ENCODE measurements around the gene SLCO3A1. TPM values are rescaled to one million over a fixed set of nuclear protein-coding genes. Genes with fewer than 3 reads are reported as not detected.

The SLCO3A1 gene
- total RNA-seq, 1 donor from 2014 or later, result 65.8 TPM

GRCh38 chr15:92098869-92099268, 245.4 kb downstream of the SLCO3A1 start:
- intact Hi-C loops (cut with DNase I), result no loop called here
- no peak for TF ChIP-seq POLR2AphosphoS5 (IDR thresholded peaks at IDR 0.05; ENCODE audit: insufficient read depth in 1 of 2, low read depth in 1 of 2)
- TF ChIP-seq CTCF (IDR thresholded peaks at IDR 0.05), result no peak
- no peak for TF ChIP-seq POLR2A (IDR thresholded peaks at IDR 0.05)
- no peak overlapping the region for H3K4me3 ChIP-seq

DNA sequence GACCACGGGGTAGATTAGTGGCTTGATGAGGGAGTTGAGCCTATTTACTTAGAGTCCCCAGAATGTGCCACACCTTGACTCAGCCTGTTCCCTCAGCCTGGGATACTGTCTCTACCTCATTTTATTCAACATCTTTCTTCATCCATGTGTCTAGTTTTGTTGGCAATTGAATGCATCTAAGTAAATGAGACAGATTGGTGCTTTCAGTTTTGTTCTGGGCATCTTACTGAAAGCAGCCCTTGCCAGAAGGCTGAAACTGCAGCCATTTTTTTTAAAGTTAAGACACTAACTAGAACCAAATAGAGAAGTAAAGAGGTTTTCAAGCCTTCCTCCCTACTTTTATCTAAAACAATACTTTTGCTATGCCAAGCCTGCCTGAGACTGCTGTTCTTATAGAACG, 246.8 kb downstream of the SLCO3A1 start:
- Histone ChIP-seq H3K4me3 (no peak overlapping the region), H3K4me1 (peaks cover 16% of the 10 kb centered on the region), H3K27me3 (no peaks in the 10 kb centered on the region), H3K36me3 (peaks cover 0 to 4% of the 10 kb centered on the region in 2 donors), H3K9me3 (no peaks in the 10 kb centered on the region), H3K27ac (no peak overlapping the region)
- no peak for DNase-seq (ENCODE audit: extremely low spot score in 2 of 2)
- intact Hi-C loops (cut with DNase I), result no loop called here
- TF ChIP-seq CTCF (IDR thresholded peaks at IDR 0.05) (no peak), POLR2A (IDR thresholded peaks at IDR 0.05) (no peak), POLR2AphosphoS5 (IDR thresholded peaks at IDR 0.05; ENCODE audit: insufficient read depth in 1 of 2, low read depth in 1 of 2) (no peak)

More at GRCh38 chr15:92098869-92099268, 245.4 kb downstream of the SLCO3A1 start:
- Histone ChIP-seq H3K36me3 (no peaks in the 10 kb centered on the region), H3K27ac (no peak overlapping the region), H3K9me3 (no peaks in the 10 kb centered on the region), H3K27me3 (no peaks in the 10 kb centered on the region), H3K4me1 (peaks cover 16% of the 10 kb centered on the region)
- no peak for DNase-seq (ENCODE audit: extremely low spot score in 2 of 2)

GRCh38 chr15:92100751-92101150, 247.2 kb downstream of the SLCO3A1 start:
- Histone ChIP-seq H3K9me3 (no peaks in the 10 kb centered on the region), H3K4me1 (peaks cover 16% of the 10 kb centered on the region), H3K36me3 (peaks cover 0 to 8% of the 10 kb centered on the region in 2 donors), H3K27ac (no peak overlapping the region), H3K4me3 (no peak overlapping the region), H3K27me3 (no peaks in the 10 kb centered on the region)
- TF ChIP-seq CTCF (IDR thresholded peaks at IDR 0.05) (no peak), POLR2AphosphoS5 (IDR thresholded peaks at IDR 0.05; ENCODE audit: insufficient read depth in 1 of 2, low read depth in 1 of 2) (no peak), POLR2A (IDR thresholded peaks at IDR 0.05) (no peak)
- intact Hi-C loops (cut with DNase I), result no loop called here
- DNase-seq (ENCODE audit: extremely low spot score in 2 of 2), result no peak

DNA sequence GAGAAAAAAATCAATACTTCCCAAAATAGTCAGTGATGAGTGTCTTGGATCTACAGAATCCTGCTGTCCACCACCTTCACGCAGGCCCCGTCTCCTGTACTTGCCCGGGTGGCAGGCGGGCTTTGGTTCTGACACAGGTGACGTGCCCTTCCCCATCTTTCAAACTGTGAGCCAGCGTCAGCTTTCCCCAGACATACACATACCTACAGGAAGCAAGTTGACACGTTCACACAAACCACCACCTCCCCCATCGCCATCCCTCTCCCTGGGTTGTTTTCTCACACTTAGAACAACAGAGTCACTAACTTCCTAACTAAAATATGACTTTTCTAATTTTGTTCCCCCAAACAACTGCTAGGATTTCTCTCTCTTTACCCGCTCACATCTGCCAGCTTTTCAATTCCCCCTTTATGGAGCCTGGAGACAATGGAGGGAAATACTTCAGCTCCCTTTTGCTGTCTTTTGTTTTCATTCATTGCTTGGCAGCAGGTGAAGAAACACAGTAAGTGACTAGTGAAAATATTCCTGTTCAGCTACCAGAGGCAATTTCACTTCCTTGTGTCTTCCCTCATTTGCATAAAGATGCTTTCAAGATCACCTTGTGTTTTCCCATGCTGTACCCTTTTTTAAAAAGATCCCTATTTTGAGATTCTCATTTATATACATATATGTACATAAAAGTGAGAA, 248.3 kb downstream of the SLCO3A1 start:
- Histone ChIP-seq H3K4me1 (peaks cover 16% of the 10 kb centered on the region), H3K4me3 (no peak overlapping the region), H3K9me3 (no peaks in the 10 kb centered on the region), H3K36me3 (peaks cover 0 to 8% of the 10 kb centered on the region in 2 donors), H3K27me3 (no peaks in the 10 kb centered on the region), H3K27ac (no peak overlapping the region)
- DNase-seq (ENCODE audit: extremely low spot score in 2 of 2), result no peak
- TF ChIP-seq POLR2A (IDR thresholded peaks at IDR 0.05) (no peak), POLR2AphosphoS5 (IDR thresholded peaks at IDR 0.05; ENCODE audit: insufficient read depth in 1 of 2, low read depth in 1 of 2) (no peak)
- intact Hi-C loops (cut with DNase I), result no loop called here

- TF ChIP-seq CTCF (IDR thresholded peaks at IDR 0.05) (no peak), POLR2AphosphoS5 (IDR thresholded peaks at IDR 0.05; ENCODE audit: insufficient read depth in 1 of 2, low read depth in 1 of 2) (no peak), POLR2A (IDR thresholded peaks at IDR 0.05) (no peak)
- intact Hi-C loops (cut with DNase I), result no loop called here
These were observed 248.9 kb downstream of the SLCO3A1 start for GRCh38 chr15:92102395-92102755.

More at GRCh38 chr15:92102395-92102755, 248.9 kb downstream of the SLCO3A1 start:
- H3K9me3 ChIP-seq, result no peaks in the 10 kb centered on the region
- peaks cover 14% of the 10 kb centered on the region for H3K4me1 ChIP-seq
- no peak overlapping the region for H3K4me3 ChIP-seq
- DNase-seq (ENCODE audit: extremely low spot score in 2 of 2), result no peak
- peaks cover 0 to 8% of the 10 kb centered on the region in 2 donors for H3K36me3 ChIP-seq
- no peaks in the 10 kb centered on the region for H3K27me3 ChIP-seq
- H3K27ac ChIP-seq, result no peak overlapping the region
